Omental fat pad (tissue), 4 donors: Measurements from ENCODE around the gene GAB2. TPM values are rescaled to one million over a fixed set of nuclear protein-coding genes. Genes with fewer than 3 reads are reported as not detected.
A peak's percentile ranks its signal among the peaks of the same experiment; 100 is the strongest.

ENCODE experiments used
- ATAC-seq: fragments of 150-250 bp; one replicate; pipeline ENCODE4 v1.9.1; 2016; ENCODE audit warnings: mild to moderate bottlenecking, moderate library complexity; ENCODE audit not compliant: low FRiP score
- DNase-seq: peaks from one replicate; pipeline ENCODE4 v3.0.0-alpha.2; 2019; ENCODE audit warnings: low spot score
- CTCF ChIP-seq, 3 donors: fragments of 450-650 bp; IDR thresholded peaks; one replicate each; pipeline ENCODE4 v1.5.1; 2016 to 2017; ENCODE audit warnings: antibody characterized with exemption in 3 of 3, mild to moderate bottlenecking in 3 of 3, moderate library complexity in 2 of 3
- total RNA-seq, 4 donors: library from RNA; depleted of rRNA; stranded (reverse); fragments of >200 nt; gene quantifications; one replicate each; pipeline ENCODE4 v1.1.0, GENCODE V29; 2016

GAB2 gene
- total RNA-seq, 4 donors from 2014 or later, result 25.3 to 97.7 (median 36.1) TPM

GRCh38 chr11:78253797-78254196 lies 163.8 kb downstream of the GAB2 start:
- DNase-seq (no peak), ATAC-seq (no peak)
- no peak for TF ChIP-seq CTCF (IDR thresholded peaks at IDR 0.05)

GRCh38 chr11:78251083-78251775 lies 166.4 kb downstream of the GAB2 start:
- ATAC-seq, result peak; percentile 67
- no peak for DNase-seq

DNA sequence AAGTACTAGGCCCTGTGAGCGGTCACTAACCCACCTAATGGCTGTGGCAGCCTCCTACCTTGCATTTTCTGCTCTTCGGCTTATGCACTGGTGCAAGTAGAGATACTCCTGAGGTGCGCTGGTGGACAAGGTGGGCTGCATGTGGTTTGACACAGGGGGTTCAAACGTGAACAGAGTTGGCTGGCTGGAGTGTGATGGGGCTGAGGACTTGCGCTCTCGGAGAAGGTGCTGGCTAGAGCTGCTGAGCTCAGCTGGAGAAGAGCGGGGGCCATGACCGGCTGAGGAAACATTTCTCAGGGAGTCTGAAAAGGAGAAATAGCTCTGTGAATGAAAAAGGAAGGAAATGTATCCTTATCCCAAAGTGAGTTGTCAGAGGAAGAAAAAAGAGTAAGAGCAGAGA lies 167.5 kb downstream of the GAB2 start:
- no peak for DNase-seq
- ATAC-seq, result no peak
- TF ChIP-seq CTCF (IDR thresholded peaks at IDR 0.05), result no peak

More at GRCh38 chr11:78251083-78251775, 166.4 kb downstream of the GAB2 start:
- no peak for TF ChIP-seq CTCF (IDR thresholded peaks at IDR 0.05)

DNA sequence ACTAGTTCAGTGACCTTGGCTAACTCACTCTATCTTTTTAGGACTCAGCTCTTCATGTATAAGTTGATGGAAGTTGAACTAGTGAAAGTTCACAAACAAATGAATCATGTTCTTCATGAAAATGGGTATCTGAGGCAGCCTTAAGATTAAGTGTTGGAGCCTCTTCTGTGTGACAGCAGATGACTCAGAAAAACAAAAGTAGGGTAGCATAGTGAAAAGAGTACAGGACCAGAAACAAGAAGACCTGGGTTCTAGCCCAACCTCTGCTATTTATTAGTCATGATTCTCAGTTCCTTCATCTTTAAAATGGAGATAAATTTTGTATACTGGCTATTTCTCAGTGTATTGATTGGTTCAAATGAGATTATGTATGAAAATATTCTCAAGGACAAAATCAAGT lies 168.7 kb downstream of the GAB2 start:
- no peak for TF ChIP-seq CTCF (IDR thresholded peaks at IDR 0.05)
- ATAC-seq (no peak), DNase-seq (no peak)

GRCh38 chr11:78248191-78248590 lies 169.4 kb downstream of the GAB2 start:
- ATAC-seq, result no peak
- no peak for TF ChIP-seq CTCF (IDR thresholded peaks at IDR 0.05)
- no peak for DNase-seq

- ATAC-seq (no peak), DNase-seq (no peak)
- TF ChIP-seq CTCF (IDR thresholded peaks at IDR 0.05), result no peak
Measured at GRCh38 chr11:78244546-78245255, 172.9 kb downstream of the GAB2 start.

- DNase-seq (no peak), ATAC-seq (no peak)
- no peak for TF ChIP-seq CTCF (IDR thresholded peaks at IDR 0.05)
Measured at GRCh38 chr11:78244080-78244479, 173.5 kb downstream of the GAB2 start.
